ENCODE measurements around the gene MEI4.
"Not testable (repeated sequence)": the region's sequence is repeated elsewhere in the genome, so short reads cannot be mapped to it uniquely, and the experiment has no call there.

The MEI4 gene

GRCh38 chr6:77815531-77815930 is 162.7 kb downstream of the MEI4 start:
- no peak for DNase-seq (ENCODE audit: low read depth)

GRCh38 chr6:77816766-77817270 is 164.0 kb downstream of the MEI4 start:
- no peak for DNase-seq (ENCODE audit: low read depth)

- no peak for DNase-seq (ENCODE audit: low read depth)
These were observed 169.4 kb downstream of the MEI4 start for GRCh38 chr6:77822265-77822664.

- no peak for DNase-seq (ENCODE audit: low read depth)
These were observed 172.4 kb downstream of the MEI4 start for GRCh38 chr6:77825204-77825603.

- DNase-seq (ENCODE audit: low read depth), result no peak
These were observed 176.9 kb downstream of the MEI4 start for GRCh38 chr6:77829736-77830135.

- not testable (repeated sequence) for DNase-seq (ENCODE audit: low read depth)
These were observed 180.9 kb downstream of the MEI4 start for GRCh38 chr6:77833749-77834148.

DNA sequence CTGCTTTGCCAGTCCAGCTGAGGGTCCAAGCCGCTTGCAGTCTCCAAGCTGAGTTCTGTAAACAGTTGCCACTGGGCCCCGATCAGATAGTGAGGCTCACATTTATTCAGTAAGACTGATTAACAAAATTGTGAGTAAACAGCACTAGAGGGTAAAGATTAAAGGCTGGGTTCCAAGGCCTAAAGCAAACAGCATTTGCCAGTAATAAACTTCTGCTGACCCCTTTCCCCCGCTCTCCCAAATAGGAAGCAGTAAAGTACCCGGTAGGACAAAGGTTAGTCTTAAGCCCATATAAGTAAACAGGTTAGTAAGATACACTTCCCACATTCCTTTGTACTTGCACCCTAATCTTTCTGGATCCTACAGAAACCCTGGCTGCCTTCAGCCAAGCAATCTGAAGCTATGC is 181.8 kb downstream of the MEI4 start:
- no peak for DNase-seq (ENCODE audit: low read depth)

DNA sequence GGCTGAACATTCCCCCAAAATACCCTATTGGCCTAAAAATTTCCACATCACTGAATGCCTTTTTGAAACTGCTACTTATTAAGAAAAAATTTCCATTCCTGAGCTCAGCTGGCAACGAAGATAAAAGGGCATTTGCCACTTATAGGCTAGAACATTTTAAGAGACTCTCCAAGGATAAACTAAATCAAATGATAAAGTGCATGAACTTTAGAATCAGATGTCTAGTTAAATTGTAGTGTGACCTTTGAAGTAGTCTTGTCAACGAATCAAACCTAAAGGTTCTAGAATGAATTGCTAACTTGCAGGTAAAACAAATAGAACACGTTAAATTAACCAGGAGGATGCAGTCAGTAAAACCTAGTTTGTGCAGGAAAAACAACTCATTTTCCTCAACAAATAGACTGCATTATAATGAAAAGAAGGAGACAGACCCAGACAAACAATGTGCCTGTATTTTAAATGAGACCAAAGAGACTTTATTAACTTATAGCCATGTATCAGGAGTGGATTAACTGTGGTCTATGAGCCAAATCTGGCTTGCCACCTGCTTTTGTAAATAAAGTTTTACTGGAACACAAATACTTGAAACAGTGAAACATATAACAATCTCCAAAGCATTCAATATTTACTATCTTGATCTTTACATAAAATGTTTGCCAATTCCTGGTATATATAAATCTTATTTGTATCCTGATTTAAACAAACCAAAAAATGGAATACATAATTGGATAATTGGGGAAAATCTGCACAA is 184.4 kb downstream of the MEI4 start:
- DNase-seq (ENCODE audit: low read depth), result no peak

DNA sequence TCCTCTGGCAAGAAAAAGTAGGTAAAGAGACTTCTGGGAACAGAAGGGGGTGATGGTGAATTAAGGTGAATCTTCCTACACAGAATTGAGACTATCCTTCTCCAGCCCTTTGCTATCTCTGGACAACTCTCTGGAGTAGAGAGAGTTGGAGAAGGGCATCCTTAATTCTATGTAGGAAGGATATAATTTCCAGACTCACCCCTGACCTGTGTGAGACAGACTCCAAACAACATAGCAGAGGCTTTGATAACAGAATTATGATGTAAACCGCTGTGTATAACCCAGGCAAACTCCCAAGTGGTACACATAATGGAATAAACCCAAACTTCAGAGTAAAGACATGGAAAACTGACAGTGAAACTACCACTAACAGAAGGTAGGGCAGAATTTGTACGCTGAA is 186.5 kb downstream of the MEI4 start:
- DNase-seq (ENCODE audit: low read depth), result no peak

- DNase-seq (ENCODE audit: low read depth), result no peak
These were observed 192.0 kb downstream of the MEI4 start for GRCh38 chr6:77844822-77845221.

GRCh38 chr6:77853401-77853800 is 200.6 kb downstream of the MEI4 start:
- DNase-seq (ENCODE audit: low read depth), result no peak

DNA sequence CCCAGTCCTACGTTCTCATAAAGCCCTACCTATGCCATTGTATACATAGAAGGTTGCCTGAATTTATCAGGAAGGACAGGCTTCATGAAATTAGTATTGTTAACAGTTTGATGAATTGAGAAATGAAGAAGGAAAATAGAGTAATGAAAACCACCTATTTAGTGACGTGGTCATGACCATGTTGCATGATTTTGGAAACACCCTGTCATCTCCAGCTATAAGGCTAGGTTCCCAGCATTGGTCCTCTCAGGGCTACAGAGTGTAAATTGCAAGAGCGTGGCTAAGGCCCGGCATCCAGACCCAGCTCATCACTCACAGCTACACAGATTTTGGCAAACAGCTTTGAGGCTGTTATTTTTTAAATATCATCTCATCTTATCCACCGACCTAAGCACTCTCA is 203.6 kb downstream of the MEI4 start:
- no peak for DNase-seq (ENCODE audit: low read depth)

- no peak for DNase-seq (ENCODE audit: low read depth)
These were observed 204.6 kb downstream of the MEI4 start for GRCh38 chr6:77857421-77857820.

GRCh38 chr6:77876300-77876699 is 223.5 kb downstream of the MEI4 start:
- no peak for DNase-seq (ENCODE audit: low read depth)

- DNase-seq (ENCODE audit: low read depth), result no peak
These were observed 226.7 kb downstream of the MEI4 start for GRCh38 chr6:77879527-77879926.

DNA sequence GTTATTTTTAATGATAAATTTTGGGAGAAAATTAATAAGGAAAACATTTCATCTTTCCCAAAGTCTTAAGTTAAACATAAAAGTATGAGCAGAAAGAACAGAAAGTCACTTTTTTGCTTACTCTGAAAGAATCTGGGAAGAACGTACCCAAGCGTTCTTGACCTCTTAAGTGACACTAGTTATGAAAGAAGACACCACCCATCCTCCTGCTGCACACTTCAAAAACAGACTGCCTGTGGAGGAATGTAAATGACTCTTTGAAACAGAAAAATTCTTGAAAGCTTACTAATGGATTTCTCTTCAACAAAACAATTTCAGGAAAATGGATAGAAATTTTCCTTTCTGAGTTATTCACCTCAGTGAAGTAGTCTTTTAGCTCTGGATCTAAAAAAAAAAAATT is 227.7 kb downstream of the MEI4 start:
- no peak for DNase-seq (ENCODE audit: low read depth)

DNA sequence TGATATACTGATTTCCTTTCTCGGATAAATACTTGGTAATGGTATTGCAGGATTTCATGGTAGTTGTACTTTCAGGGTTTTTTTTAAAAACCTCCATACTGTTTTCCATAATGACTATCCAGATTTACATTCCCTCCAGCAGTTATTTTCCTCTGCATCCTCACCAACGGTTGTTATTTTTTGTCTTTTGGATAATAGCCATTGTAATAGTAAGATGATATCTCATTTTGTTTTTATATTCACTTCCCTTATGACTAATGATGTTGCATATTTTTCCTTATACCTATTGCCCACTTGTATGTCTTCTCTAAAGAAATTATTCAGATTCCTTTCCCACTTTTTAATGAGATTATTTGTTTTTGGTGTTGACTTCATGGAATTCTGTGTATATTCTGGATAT is 231.0 kb downstream of the MEI4 start:
- DNase-seq (ENCODE audit: low read depth), result no peak

DNA sequence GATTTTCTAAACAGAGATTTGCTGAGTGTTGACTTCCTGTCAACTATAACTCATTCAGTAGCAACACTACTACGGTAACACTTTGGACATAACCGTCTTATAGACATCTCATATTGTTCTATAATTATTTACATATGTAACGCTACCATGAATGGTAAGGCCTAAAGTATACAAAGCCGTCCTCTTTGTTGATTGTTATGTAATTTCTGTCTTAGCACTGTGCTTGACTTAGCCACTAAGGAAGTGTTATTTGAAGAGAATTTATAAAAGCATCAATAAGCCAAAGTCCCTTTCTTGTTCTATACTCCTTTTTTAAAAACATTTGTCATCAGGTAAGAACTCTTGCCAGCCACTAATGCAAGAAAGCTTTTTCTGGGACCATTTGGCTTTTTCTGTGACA is 240.6 kb downstream of the MEI4 start:
- DNase-seq (ENCODE audit: low read depth), result no peak

GRCh38 chr6:77906070-77906469 is 253.2 kb downstream of the MEI4 start:
- DNase-seq (ENCODE audit: low read depth), result no peak

GRCh38 chr6:77910826-77911225 is 258.0 kb downstream of the MEI4 start:
- no peak for DNase-seq (ENCODE audit: low read depth)

- DNase-seq (ENCODE audit: low read depth), result no peak
These were observed 273.4 kb downstream of the MEI4 start for GRCh38 chr6:77926198-77926751.

GRCh38 chr6:77930382-77930781 is 277.5 kb downstream of the MEI4 start:
- DNase-seq (ENCODE audit: low read depth), result no peak

DNA sequence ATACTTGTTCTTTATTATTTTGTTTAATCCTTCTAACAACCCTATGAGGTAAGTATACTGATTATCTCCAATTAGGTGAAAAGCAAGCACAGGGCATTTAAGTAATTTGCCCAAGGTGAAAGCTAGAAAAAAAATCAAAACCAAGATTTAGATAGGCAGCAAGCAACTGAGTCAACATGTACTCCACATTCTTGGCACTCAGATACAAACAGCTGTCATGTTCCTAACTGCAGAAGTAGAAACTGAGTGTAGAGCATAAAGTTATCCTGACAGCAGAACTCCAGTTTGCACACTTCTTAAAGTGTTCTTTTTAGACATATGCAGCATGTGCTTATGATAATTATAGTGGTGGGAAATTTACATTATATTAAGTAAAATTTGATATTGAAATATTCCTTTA is 278.1 kb downstream of the MEI4 start:
- no peak for DNase-seq (ENCODE audit: low read depth)

DNA sequence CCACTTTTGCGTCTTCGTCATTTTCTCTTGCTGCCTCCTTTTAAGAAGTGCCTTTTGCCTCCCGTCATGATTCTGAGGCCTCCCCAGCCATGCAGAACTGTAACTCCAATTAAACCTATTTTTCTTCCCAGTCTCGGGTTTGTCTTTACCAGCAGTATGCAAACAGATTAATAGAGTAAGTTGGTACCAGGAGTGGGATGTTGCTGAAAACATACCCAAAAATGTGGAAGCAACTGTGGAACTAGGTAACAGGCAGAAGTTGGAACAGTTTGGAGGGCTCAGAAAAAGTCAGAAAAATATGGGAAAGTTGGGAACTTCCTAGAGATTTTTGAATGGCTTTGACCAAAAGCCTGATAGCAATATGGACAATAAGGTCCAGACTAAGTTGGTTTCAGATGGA is 309.2 kb downstream of the MEI4 start:
- DNase-seq (ENCODE audit: low read depth), result no peak

Data from activated T-cell treated with anti-CD3 and anti-CD28 coated beads for 1 hour (primary cell).